ENCODE measurements around the gene TPCN2. TPM values are rescaled to one million over a fixed set of nuclear protein-coding genes. Genes with fewer than 3 reads are reported as not detected.

The TPCN2 gene
- polyA plus RNA-seq, 3 donors: 29.3 to 52.8 (median 31.5) TPM

DNA sequence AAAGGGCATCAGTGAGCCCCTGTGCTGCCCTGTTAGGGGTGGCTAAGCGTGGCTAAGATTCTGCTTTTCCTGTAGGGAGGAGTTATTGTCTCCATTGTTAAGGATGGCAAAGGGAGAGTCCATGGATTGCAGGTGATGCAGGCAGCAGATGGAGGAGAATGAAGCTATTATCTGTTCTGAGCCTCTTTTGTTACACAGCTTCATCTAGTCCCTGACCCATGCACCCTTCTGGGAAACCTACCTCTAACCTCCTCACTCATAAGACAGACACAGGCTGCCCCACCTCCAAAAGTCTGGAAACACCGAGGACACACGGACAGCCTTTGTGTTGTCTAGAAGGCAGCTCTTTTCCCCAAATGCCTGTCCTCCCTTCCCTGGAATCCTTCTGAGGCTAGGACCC, 120.7 kb downstream of the TPCN2 start:
- Histone ChIP-seq H4K20me1 (ENCODE audit: insufficient read depth, low read length) (no peaks in the 10 kb centered on the region), H3K9me3 (replicated peaks in 1 of 2; ENCODE audit: control insufficient read depth in 1 of 2, insufficient read depth in 1 of 2, low read length in 2 of 2) (no peaks in the 10 kb centered on the region), H3K79me2 (ENCODE audit: insufficient read depth, low read length) (no peaks in the 10 kb centered on the region), H3K9ac (ENCODE audit: insufficient read depth, low read length, poor library complexity, severe bottlenecking) (no peak overlapping the region), H2AFZ (ENCODE audit: insufficient read depth, low read depth, low read length, poor library complexity, severe bottlenecking) (no peak overlapping the region), H3K36me3 (replicated peaks in 1 of 2; ENCODE audit: control insufficient read depth in 1 of 2, insufficient read depth in 2 of 2, low read length in 2 of 2) (no peaks in the 10 kb centered on the region), H3K4me2 (replicated peaks; ENCODE audit: extremely low read depth, low read length, poor library complexity, severe bottlenecking) (no peak overlapping the region), H3K4me3 (replicated peaks in 1 of 3; ENCODE audit: low read depth in 2 of 3, low read length in 3 of 3) (no peak overlapping the region), H3K27ac (ENCODE audit: low read depth in 1 of 2, low read length in 2 of 2) (no peak overlapping the region), H3K4me1 (ENCODE audit: control insufficient read depth in 1 of 2, insufficient read depth in 2 of 2, low read length in 2 of 2) (peaks cover 7 to 9% of the 10 kb centered on the region in 2 donors), H3K27me3 (ENCODE audit: control insufficient read depth in 2 of 2, insufficient read depth in 2 of 2, low read length in 2 of 2) (peaks cover 0 to 2% of the 10 kb centered on the region in 2 donors)
- Mint-ChIP-seq H3K4me1 (peaks cover 6% of the 10 kb centered on the region), H3K27ac (no peak overlapping the region), H3K27me3 (ENCODE audit: low read depth in 3 of 3) (peaks cover 9 to 13% (median 10%) of the 10 kb centered on the region in 3 donors), H3K36me3 (no peaks in the 10 kb centered on the region), H3K9me3 (peaks cover 0 to 7% (median 3%) of the 10 kb centered on the region in 7 donors), H3K4me3 (no peak overlapping the region)
- TF ChIP-seq, protein P1, sequence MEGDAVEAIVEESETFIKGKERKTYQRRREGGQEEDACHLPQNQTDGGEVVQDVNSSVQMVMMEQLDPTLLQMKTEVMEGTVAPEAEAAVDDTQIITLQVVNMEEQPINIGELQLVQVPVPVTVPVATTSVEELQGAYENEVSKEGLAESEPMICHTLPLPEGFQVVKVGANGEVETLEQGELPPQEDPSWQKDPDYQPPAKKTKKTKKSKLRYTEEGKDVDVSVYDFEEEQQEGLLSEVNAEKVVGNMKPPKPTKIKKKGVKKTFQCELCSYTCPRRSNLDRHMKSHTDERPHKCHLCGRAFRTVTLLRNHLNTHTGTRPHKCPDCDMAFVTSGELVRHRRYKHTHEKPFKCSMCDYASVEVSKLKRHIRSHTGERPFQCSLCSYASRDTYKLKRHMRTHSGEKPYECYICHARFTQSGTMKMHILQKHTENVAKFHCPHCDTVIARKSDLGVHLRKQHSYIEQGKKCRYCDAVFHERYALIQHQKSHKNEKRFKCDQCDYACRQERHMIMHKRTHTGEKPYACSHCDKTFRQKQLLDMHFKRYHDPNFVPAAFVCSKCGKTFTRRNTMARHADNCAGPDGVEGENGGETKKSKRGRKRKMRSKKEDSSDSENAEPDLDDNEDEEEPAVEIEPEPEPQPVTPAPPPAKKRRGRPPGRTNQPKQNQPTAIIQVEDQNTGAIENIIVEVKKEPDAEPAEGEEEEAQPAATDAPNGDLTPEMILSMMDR (IDR thresholded peaks at IDR 0.05): no peak
- WGBS (ENCODE audit: insufficient coverage): 97% methylated on average over 3 of the region's 3 CpGs
- no peak for DNase-seq
- intact Hi-C loops (cut with micrococcal nuclease): no loop called here

DNA sequence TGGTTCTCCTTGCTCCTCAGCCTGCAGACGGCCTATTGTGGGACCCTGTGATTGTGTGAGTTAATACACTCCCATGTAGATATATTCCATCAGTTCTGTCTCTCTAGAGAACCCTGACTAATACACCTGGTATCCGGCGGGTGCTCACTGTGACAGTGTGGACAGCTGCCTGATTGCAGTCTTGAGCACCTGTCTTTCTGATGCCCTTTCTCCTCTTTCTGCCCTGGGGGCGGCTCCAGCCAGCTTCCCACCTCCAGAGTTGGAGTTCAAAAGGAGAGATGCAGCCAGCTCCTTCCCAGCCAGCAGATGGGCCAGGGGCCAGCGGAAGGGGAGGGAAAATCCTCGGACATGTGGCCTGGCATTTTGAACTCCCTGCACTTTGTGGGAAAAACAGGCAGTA, 122.0 kb downstream of the TPCN2 start:
- H3K36me3 ChIP-seq (replicated peaks in 1 of 2; ENCODE audit: control insufficient read depth in 1 of 2, insufficient read depth in 2 of 2, low read length in 2 of 2): no peaks in the 10 kb centered on the region
- peaks cover 0 to 2% of the 10 kb centered on the region in 2 donors for H3K27me3 ChIP-seq (ENCODE audit: control insufficient read depth in 2 of 2, insufficient read depth in 2 of 2, low read length in 2 of 2)
- Mint-ChIP-seq H3K36me3 (no peaks in the 10 kb centered on the region), H3K4me3 (no peak overlapping the region), H3K27me3 (ENCODE audit: low read depth in 3 of 3) (peaks cover 9 to 14% (median 11%) of the 10 kb centered on the region in 3 donors), H3K9me3 (peaks cover 1 to 11% (median 8%) of the 10 kb centered on the region in 7 donors), H3K27ac (no peak overlapping the region), H3K4me1 (peaks cover 6% of the 10 kb centered on the region)
- H3K9me3 ChIP-seq (replicated peaks in 1 of 2; ENCODE audit: control insufficient read depth in 1 of 2, insufficient read depth in 1 of 2, low read length in 2 of 2): peaks cover 0 to 5% of the 10 kb centered on the region in 2 donors
- no peak overlapping the region for H3K9ac ChIP-seq (ENCODE audit: insufficient read depth, low read length, poor library complexity, severe bottlenecking)
- H3K79me2 ChIP-seq (ENCODE audit: insufficient read depth, low read length): no peaks in the 10 kb centered on the region
- WGBS (ENCODE audit: insufficient coverage): 100% methylated on average over 2 of the region's 6 CpGs
- H2AFZ ChIP-seq (ENCODE audit: insufficient read depth, low read depth, low read length, poor library complexity, severe bottlenecking): no peak overlapping the region
- no peak for DNase-seq
- peaks cover 7 to 9% of the 10 kb centered on the region in 2 donors for H3K4me1 ChIP-seq (ENCODE audit: control insufficient read depth in 1 of 2, insufficient read depth in 2 of 2, low read length in 2 of 2)
- intact Hi-C loops (cut with micrococcal nuclease): no loop called here
- no peak overlapping the region for H3K4me2 ChIP-seq (replicated peaks; ENCODE audit: extremely low read depth, low read length, poor library complexity, severe bottlenecking)
- no peaks in the 10 kb centered on the region for H4K20me1 ChIP-seq (ENCODE audit: insufficient read depth, low read length)
- TF ChIP-seq, protein P1 (IDR thresholded peaks at IDR 0.05): no peak
- no peak overlapping the region for H3K27ac ChIP-seq (ENCODE audit: low read depth in 1 of 2, low read length in 2 of 2)
- no peak overlapping the region for H3K4me3 ChIP-seq (replicated peaks in 1 of 3; ENCODE audit: low read depth in 2 of 3, low read length in 3 of 3)
